GM21576 (cell line): ENCODE results near the gene SLC1A4.
"Not testable (repeated sequence)": the region's sequence is repeated elsewhere in the genome, so short reads cannot be mapped to it uniquely, and the experiment has no call there.

ENCODE experiments used
- ATAC-seq: cut with Tn5 transposase; IDR thresholded peaks from one replicate; pipeline ENCODE4 v1.9.1; 2021; ENCODE audit warnings: mild to moderate bottlenecking, moderate library complexity; ENCODE audit not compliant: unreplicated experiment

Gene SLC1A4

GRCh38 chr2:65025453-65026123, 36.4 kb downstream of the SLC1A4 start:
- ATAC-seq: no peak

- ATAC-seq: no peak
These were observed 37.0 kb downstream of the SLC1A4 start for GRCh38 chr2:65026154-65026553.

GRCh38 chr2:65026704-65027464, 37.7 kb downstream of the SLC1A4 start:
- no peak for ATAC-seq

GRCh38 chr2:65027616-65028244, 38.5 kb downstream of the SLC1A4 start:
- ATAC-seq: no peak

- ATAC-seq: no peak
These were observed 41.5 kb downstream of the SLC1A4 start for GRCh38 chr2:65030476-65031332.

GRCh38 chr2:65031341-65032018, 42.3 kb downstream of the SLC1A4 start:
- no peak for ATAC-seq

GRCh38 chr2:65032019-65032975, 43.1 kb downstream of the SLC1A4 start:
- ATAC-seq: no peak

GRCh38 chr2:65033178-65033577, 44.0 kb downstream of the SLC1A4 start:
- no peak for ATAC-seq

GRCh38 chr2:65033667-65034066, 44.5 kb downstream of the SLC1A4 start:
- not testable (repeated sequence) for ATAC-seq

GRCh38 chr2:65035351-65035943, 46.2 kb downstream of the SLC1A4 start:
- no peak for ATAC-seq

- no peak for ATAC-seq
These were observed 48.0 kb downstream of the SLC1A4 start for GRCh38 chr2:65037178-65037577.

GRCh38 chr2:65039640-65040039, 50.4 kb downstream of the SLC1A4 start:
- no peak for ATAC-seq

- peak; percentile 75 for ATAC-seq
These were observed 51.4 kb downstream of the SLC1A4 start for GRCh38 chr2:65040400-65041261.

- no peak for ATAC-seq
These were observed 53.8 kb downstream of the SLC1A4 start for GRCh38 chr2:65043001-65043400.

GRCh38 chr2:65044097-65044735, 55.0 kb downstream of the SLC1A4 start:
- no peak for ATAC-seq

- ATAC-seq: no peak
These were observed 56.5 kb downstream of the SLC1A4 start for GRCh38 chr2:65045651-65046050.

GRCh38 chr2:65046633-65047407, 57.6 kb downstream of the SLC1A4 start:
- no peak for ATAC-seq
